ENCODE results near the gene PCCA. TPM values are rescaled to one million over a fixed set of nuclear protein-coding genes. Genes with fewer than 3 reads are reported as not detected.
"Not testable (repeated sequence)": the region's sequence is repeated elsewhere in the genome, so short reads cannot be mapped to it uniquely, and the experiment has no call there.

PCCA gene, protein sequence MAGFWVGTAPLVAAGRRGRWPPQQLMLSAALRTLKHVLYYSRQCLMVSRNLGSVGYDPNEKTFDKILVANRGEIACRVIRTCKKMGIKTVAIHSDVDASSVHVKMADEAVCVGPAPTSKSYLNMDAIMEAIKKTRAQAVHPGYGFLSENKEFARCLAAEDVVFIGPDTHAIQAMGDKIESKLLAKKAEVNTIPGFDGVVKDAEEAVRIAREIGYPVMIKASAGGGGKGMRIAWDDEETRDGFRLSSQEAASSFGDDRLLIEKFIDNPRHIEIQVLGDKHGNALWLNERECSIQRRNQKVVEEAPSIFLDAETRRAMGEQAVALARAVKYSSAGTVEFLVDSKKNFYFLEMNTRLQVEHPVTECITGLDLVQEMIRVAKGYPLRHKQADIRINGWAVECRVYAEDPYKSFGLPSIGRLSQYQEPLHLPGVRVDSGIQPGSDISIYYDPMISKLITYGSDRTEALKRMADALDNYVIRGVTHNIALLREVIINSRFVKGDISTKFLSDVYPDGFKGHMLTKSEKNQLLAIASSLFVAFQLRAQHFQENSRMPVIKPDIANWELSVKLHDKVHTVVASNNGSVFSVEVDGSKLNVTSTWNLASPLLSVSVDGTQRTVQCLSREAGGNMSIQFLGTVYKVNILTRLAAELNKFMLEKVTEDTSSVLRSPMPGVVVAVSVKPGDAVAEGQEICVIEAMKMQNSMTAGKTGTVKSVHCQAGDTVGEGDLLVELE
- total RNA-seq, result 17.2 and 24.4 TPM in 2 replicates

DNA sequence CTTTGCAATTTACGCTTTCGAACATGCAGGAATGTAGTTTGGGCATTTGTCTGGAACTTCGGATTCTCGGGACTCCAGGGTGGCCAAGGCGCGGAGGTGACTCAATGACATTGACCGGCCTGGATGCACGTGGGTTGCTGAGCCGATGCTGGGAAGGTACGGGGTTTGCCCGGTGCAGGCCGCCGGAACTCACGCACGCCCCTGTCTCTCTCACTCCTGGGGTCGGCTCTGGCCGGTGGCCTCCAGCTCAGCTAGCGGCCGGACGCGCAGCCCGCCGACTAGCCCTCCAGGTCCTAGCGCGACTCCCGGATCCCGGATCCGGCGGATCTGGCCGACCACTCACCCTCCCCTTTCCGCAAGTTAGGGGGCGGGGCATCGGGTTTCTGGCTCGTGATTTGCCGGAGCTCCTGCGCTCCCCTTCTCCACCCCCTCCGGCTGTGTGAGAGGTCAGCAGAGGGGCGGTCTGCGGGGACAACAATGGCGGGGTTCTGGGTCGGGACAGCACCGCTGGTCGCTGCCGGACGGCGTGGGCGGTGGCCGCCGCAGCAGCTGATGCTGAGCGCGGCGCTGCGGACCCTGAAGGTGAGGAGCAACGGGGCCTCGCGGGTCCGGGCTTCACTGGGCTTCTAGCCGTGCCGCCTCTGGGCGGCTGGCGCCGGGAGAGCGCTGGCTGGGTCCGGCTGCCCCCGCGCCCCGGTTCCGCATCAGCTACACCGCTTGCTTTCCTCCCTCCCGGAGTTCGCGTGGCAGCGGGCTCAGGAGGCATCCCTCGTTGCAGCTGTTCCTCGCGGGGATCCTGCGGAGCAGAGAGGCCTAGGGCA, at the start of gene PCCA:
Gene PCCA, plus strand, starts transcription at position 450 of the 821 bp plus-strand sequence. Its CDS starts 28 bp downstream, at position 478.
- DNase-seq (ENCODE audit: extremely low read depth, low read depth, low spot score), result peak; percentile 67

DNA sequence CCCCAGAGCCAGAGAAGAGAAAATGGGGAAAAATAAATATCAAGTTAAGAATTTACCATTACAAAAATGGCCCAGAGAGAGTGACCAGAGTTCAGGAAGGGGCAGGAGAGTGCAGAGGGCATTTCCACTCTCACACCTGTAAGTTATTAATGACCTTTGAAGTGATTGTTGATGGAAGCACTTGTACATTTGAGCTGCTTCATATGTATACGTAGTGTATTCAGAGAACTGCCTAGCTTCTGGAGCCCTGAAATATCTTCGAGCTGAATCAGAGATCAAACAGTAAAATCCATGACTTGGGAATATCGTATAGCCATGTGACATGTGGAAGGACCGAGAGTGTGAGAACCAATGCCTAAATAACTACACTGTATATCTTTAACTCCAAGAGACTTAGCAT, 49.2 kb upstream of the PCCA start:
- no peak for DNase-seq (ENCODE audit: extremely low read depth, low read depth, low spot score)

- DNase-seq (ENCODE audit: extremely low read depth, low read depth, low spot score), result no peak
Observed at GRCh38 chr13:100040196-100040595, 48.7 kb upstream of the PCCA start.

- DNase-seq (ENCODE audit: extremely low read depth, low read depth, low spot score), result no peak
Observed at GRCh38 chr13:100044936-100045335, 44.0 kb upstream of the PCCA start.

DNA sequence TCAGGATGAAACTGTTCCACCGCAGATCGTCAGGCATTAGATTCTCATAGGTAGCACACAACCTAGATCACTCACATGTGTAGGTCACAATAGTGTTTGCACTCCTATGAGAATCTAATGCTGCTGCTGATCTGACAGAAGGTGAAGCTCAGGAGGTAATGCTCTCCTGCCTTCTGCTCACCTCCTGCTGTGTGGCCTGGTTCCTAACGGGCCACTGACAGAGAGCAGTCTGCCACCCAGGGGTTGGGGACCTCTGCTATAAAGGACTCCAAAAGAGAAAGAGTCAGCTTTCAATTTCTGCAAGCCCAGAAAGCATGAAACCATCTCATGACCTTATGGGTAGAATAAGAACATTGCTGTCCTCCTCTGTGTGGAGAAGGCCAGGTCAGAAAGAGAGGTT, 43.5 kb upstream of the PCCA start:
- DNase-seq (ENCODE audit: extremely low read depth, low read depth, low spot score), result no peak

DNA sequence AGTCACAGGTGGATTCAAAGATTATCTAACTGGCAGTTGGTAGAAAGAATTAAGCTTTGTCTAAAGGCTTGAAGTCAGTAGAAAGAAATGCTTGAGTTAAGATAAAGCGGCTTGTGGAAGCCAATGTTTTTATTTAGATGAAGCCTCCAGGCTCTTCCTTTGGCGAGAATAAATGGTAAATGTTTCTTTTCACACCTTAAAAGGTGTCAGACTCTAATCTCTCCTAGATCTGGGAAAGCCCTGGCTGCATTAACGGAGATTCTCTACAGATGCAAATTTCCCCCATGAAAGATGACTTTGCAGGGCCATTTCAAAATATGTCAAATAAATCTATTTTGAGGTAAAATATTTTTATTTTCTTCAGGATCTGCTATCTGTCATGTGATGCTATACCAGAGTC, 37.8 kb upstream of the PCCA start:
- no peak for DNase-seq (ENCODE audit: extremely low read depth, low read depth, low spot score)

DNA sequence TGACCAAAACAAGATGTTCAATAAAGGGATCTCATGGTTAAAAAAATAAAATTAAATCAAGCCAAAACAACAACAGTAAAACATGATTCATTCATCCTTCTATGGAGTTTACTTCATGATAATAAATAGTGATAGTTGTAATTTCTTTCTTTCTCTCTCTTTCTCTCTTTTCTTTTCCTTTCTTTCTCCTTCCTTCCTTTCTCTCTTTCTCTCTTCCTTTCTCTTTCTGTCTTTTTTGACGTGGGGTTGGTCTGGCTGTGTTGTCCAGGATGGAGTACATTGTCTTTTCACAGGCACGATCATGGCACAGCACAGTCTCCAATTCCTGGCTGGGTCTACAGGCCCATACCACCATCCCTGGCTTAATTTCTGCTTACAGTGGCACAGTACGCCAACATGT, 29.1 kb upstream of the PCCA start:
- no peak for DNase-seq (ENCODE audit: extremely low read depth, low read depth, low spot score)

- DNase-seq (ENCODE audit: extremely low read depth, low read depth, low spot score), result no peak
Observed at GRCh38 chr13:100063333-100063732, 25.6 kb upstream of the PCCA start.

- DNase-seq (ENCODE audit: extremely low read depth, low read depth, low spot score), result no peak
Observed at GRCh38 chr13:100063906-100064305, 25.0 kb upstream of the PCCA start.

GRCh38 chr13:100068133-100068931, 20.6 kb upstream of the PCCA start:
- DNase-seq (ENCODE audit: extremely low read depth, low read depth, low spot score), result no peak

GRCh38 chr13:100069278-100069677, 19.6 kb upstream of the PCCA start:
- no peak for DNase-seq (ENCODE audit: extremely low read depth, low read depth, low spot score)

DNA sequence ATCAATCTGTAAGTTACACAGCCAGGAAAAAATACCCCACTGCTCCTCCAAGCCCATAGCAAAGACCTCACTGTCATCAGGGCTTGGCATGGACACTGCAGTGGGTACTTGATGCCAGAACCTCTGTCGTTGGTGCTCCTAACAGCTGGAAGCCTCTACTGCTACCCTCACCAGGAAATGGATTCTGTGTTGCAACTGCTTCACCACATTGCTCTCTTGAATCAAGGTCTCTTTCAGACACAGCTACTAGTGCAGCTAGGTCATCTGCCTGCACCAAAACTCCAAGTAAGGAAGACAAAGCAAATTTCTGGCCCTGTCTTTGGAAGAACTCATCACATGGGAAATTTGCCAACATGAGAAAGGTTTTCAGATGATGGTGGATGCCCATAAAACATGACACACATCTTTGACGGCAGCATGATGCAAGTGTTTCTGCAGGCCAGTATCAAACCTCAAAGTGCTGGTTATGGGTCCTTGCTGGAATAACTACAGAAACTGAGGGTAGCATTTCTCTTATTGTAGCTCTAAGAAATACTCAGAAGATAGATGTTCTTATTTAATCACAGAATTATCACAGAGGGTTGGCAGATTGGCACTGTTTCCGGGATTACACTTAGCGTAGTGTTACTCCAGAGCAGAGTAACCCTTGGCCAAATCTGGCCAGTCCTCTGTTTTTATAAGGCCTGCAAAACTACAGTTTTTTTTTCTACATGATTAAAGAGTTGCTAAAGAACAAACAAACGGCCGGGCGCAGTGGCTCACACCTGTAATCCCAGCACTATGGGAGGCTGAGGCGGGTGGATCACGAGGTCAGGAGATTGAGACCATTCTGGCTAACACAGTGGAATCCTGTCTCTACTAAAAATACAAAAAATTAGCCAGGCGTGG, 12.9 kb upstream of the PCCA start:
- DNase-seq (ENCODE audit: extremely low read depth, low read depth, low spot score), result no peak

DNA sequence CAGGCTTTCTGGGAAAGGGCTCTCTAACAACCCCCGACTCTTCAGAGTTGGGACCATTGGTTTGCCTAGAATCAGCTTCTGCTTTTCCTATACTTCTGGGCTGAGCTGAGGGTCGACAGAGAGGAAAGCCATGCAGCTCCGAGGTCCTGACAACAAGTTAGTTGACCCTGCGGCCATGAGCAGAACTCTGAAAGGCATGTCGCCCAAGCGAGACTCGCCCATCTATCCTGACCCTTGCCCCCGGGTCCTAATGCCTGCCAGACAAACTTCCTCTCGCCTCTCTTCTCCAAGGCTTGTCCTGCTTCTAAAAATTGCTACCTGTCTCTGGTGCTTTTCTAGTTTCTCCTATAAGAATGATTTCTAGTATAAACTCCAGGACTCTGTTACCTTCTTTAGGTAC, 9.9 kb upstream of the PCCA start:
- DNase-seq (ENCODE audit: extremely low read depth, low read depth, low spot score), result not testable (repeated sequence)

- not testable (repeated sequence) for DNase-seq (ENCODE audit: extremely low read depth, low read depth, low spot score)
Observed at GRCh38 chr13:100083401-100083800, 5.5 kb upstream of the PCCA start.

GRCh38 chr13:100088273-100088643, 635 bp upstream of the PCCA start:
- DNase-seq (ENCODE audit: extremely low read depth, low read depth, low spot score), result no peak

GRCh38 chr13:100089465-100090032, 656 bp downstream of the PCCA start:
- DNase-seq (ENCODE audit: extremely low read depth, low read depth, low spot score), result no peak

DNA sequence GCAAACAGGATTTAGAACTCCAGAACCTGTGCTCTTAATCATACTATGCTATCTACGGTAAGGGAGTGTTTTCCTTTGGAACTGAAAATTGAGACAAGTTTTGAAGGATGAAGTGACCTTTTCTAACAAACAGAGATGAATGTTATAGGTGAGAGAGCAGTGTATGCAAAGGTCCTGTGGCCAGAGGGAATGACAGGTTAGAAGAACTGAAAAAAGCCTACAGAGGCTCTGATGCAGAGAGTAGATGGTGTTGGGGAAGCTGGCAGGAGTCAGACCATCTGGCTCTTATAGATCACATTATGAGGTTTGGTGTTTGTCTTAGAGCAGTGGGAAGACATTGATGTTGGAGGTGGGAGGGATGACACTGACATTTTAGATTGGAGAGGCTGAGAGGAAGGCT, 2.0 kb downstream of the PCCA start:
- no peak for DNase-seq (ENCODE audit: extremely low read depth, low read depth, low spot score)

DNA sequence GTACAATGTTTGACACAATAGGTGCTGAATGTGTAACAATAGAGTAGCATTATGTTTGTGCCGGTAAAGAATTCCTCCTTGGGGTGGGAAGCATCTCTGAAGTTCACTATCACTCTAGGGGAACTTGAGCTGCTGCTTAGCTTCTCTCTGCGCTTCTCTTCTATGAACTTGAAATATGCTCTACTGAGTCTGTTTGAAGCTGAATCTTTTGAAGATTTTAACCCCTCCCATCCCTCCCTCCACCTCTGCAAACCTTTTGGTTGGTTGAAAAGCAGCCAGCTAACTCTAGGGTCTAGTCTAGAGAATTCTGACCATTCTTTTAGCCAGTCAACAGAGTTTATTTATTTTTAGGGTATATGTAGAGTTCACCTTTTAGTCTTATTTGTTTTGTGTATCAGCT, 2.5 kb downstream of the PCCA start:
- DNase-seq (ENCODE audit: extremely low read depth, low read depth, low spot score), result no peak

- not testable (repeated sequence) for DNase-seq (ENCODE audit: extremely low read depth, low read depth, low spot score)
Observed at GRCh38 chr13:100092273-100092672, 3.4 kb downstream of the PCCA start.
